A549 (cell line): ENCODE data around the gene TBX5. TPM values are rescaled to one million over a fixed set of nuclear protein-coding genes. Genes with fewer than 3 reads are reported as not detected.
A peak's percentile ranks its signal among the peaks of the same experiment; 100 is the strongest.

Source experiments
- ATAC-seq, 2 experiments: fragments of 200-7000 bp in 1 of 2; fragments of >200 bp in 1 of 2; cut with Nextera tagmentation in 1 of 2; cut with Tn5 transposase in 1 of 2; 3 replicates each; pipeline versions ENCODE4 v1.8.0 to v1.9.1; 2018 to 2020; ENCODE audit warnings: mild to moderate bottlenecking in 1 of 2, moderate library complexity in 1 of 2
- CTCF ChIA-PET: fragments of 300-600 bp; sonication (Branson Sonifier 250); formaldehyde crosslinking; extraction: SDS; loops from one replicate; lab custom pipeline; 2021; ENCODE audit warnings: antibody characterized with exemption, inconsistent platforms; lab: Yijun Ruan, JAX
- POLR2A ChIA-PET: fragments of 350-600 bp; formaldehyde crosslinking; extraction: SDS; loops from one replicate; lab custom pipeline; 2021; ENCODE audit warnings: antibody characterized with exemption, inconsistent platforms; lab: Yijun Ruan, JAX
- DNase-seq, 2 experiments: peaks; one replicate each; pipeline versions ENCODE4 v3.0.0 to v3.0.0-alpha.2; 2011 to 2016; ENCODE audit warnings: low read depth in 1 of 2, low spot score in 1 of 2
- FAIRE-seq: peaks from 2 replicates; lab custom pipeline; 2011; peaks lifted over from hg19 to GRCh38; lab: Jason Lieb, UNC
- H3K27ac ChIP-seq, 2 experiments: fragments of >200 bp; sonication (Bioruptor Twin); formaldehyde crosslinking; 3 replicates each; pipeline ENCODE4 v1.5.1; 2016 to 2017
- H3K4me1 ChIP-seq: fragments of >200 bp; sonication (Bioruptor Twin); formaldehyde crosslinking; 3 replicates; pipeline ENCODE4 v1.6.1; 2016
- H3K4me2 ChIP-seq: fragments of >200 bp; sonication (Bioruptor Twin); formaldehyde crosslinking; 3 replicates; pipeline ENCODE4 v1.6.1; 2016
- H3K4me3 ChIP-seq: fragments of >200 bp; sonication (Bioruptor Twin); formaldehyde crosslinking; 3 replicates; pipeline ENCODE4 v1.5.1; 2016
- H3K9me3 ChIP-seq: fragments of >200 bp; sonication (Bioruptor Twin); formaldehyde crosslinking; 3 replicates; pipeline ENCODE4 v1.6.1; 2016
- ATOH8 ChIP-seq: fragments of 250-450 bp; sonication (Bioruptor Pico); IDR thresholded peaks from 2 replicates; pipeline ENCODE4 v1.5.0; 2020; ENCODE audit warnings: low read depth, mild to moderate bottlenecking, moderate library complexity
- CEBPB ChIP-seq, 2 experiments: fragments of >200 bp in 1 of 2; sonication (Bioruptor Twin) in 1 of 2; formaldehyde crosslinking in 1 of 2; IDR thresholded peaks; 2 replicates each; pipeline ENCODE4 v1.6.1; 2012 to 2016
- CHD4 ChIP-seq: fragments of 200-600 bp; sonication (generic); IDR thresholded peaks from 2 replicates; pipeline ENCODE4 v1.6.1; 2016; ENCODE audit warnings: antibody characterized with exemption, mild to moderate bottlenecking, borderline replicate concordance
- CTCF ChIP-seq: fragments of >200 bp; sonication (Bioruptor Twin); formaldehyde crosslinking; IDR thresholded peaks from 3 replicates; pipeline ENCODE4 v1.5.1; 2016
- ESRRA ChIP-seq: fragments of 150-350 bp; IDR thresholded peaks from 2 replicates; pipeline ENCODE4 v1.6.1; 2014; ENCODE audit warnings: mild to moderate bottlenecking, low read length, borderline replicate concordance
- FOSL2 ChIP-seq, 2 experiments: fragments of 450-650 bp in 1 of 2; fragments of >200 bp in 1 of 2; sonication (Bioruptor Twin) in 1 of 2; formaldehyde crosslinking; IDR thresholded peaks; 2 replicates each; pipeline versions ENCODE4 v1.5.0 to v1.6.1; 2016 to 2020; ENCODE audit warnings: mild to moderate bottlenecking in 1 of 2, moderate library complexity in 1 of 2
- HEYL ChIP-seq: fragments of 250-450 bp; sonication (Bioruptor Pico); IDR thresholded peaks from 2 replicates; pipeline ENCODE4 v1.8.0; 2021; ENCODE audit warnings: mild to moderate bottlenecking, moderate library complexity
- HOXA7 ChIP-seq: fragments of 250-450 bp; sonication (Bioruptor Pico); IDR thresholded peaks from 2 replicates; pipeline ENCODE4 v1.5.0; 2020; ENCODE audit warnings: mild to moderate bottlenecking, moderate library complexity
- HOXB13 ChIP-seq: fragments of 250-450 bp; sonication (Bioruptor Pico); IDR thresholded peaks from 2 replicates; pipeline ENCODE4 v1.5.0; 2020; ENCODE audit warnings: low read depth, mild to moderate bottlenecking, moderate library complexity
- JUN ChIP-seq, 2 experiments: fragments of >200 bp; sonication (Bioruptor Twin); formaldehyde crosslinking; IDR thresholded peaks; 2 replicates in 1 of 2; 3 replicates in 1 of 2; pipeline ENCODE4 v1.6.1; 2016 to 2017
- KDM1A ChIP-seq: fragments of 200-600 bp; sonication (generic); IDR thresholded peaks from 2 replicates; pipeline ENCODE4 v1.6.1; 2016; ENCODE audit warnings: low read depth, mild to moderate bottlenecking
- MYC ChIP-seq: IDR thresholded peaks from 2 replicates; pipeline ENCODE4 v1.6.1; 2012; ENCODE audit warnings: mild to moderate bottlenecking, inconsistent platforms, low read length, improper control_type of control experiment, borderline replicate concordance
- NFE2L2 ChIP-seq: fragments of 150-350 bp; conservative IDR thresholded peaks from 2 replicates; pipeline ENCODE4 v1.6.1; 2014; ENCODE audit warnings: low read length
- POLR2A ChIP-seq: IDR thresholded peaks from 2 replicates; pipeline ENCODE4 v1.6.1; 2012; ENCODE audit warnings: mild to moderate bottlenecking, low read length
- RAD21 ChIP-seq, 2 experiments: fragments of >200 bp in 1 of 2; sonication (Bioruptor Twin) in 1 of 2; formaldehyde crosslinking in 1 of 2; IDR thresholded peaks in 1 of 2; conservative IDR thresholded peaks in 1 of 2; 2 replicates in 1 of 2; 3 replicates in 1 of 2; pipeline ENCODE4 v1.6.1; 2012 to 2018; ENCODE audit warnings: inconsistent platforms in 1 of 2
- RARB ChIP-seq: fragments of 250-450 bp; sonication (Bioruptor Pico); IDR thresholded peaks from 2 replicates; pipeline ENCODE4 v1.8.0; 2021; ENCODE audit warnings: mild to moderate bottlenecking, moderate library complexity
- RFX5 ChIP-seq: fragments of 450-650 bp; IDR thresholded peaks from 2 replicates; pipeline ENCODE4 v1.7.1; 2014; ENCODE audit warnings: antibody characterized with exemption, mild to moderate bottlenecking, moderate library complexity
- TFCP2L1 ChIP-seq: fragments of 250-450 bp; sonication (Bioruptor Pico); IDR thresholded peaks from 2 replicates; pipeline ENCODE4 v1.5.0; 2021; ENCODE audit warnings: mild to moderate bottlenecking
- TP53 ChIP-seq: fragments of 250-450 bp; sonication (Bioruptor Pico); IDR thresholded peaks from 2 replicates; pipeline ENCODE4 v1.5.0; 2021; ENCODE audit warnings: mild to moderate bottlenecking, moderate library complexity
- ZC3H11A ChIP-seq: fragments of 450-650 bp; IDR thresholded peaks from 2 replicates; pipeline ENCODE4 v1.6.1; 2014; ENCODE audit warnings: antibody characterized with exemption, mild to moderate bottlenecking
- WGBS: methylation state at CpG from one replicate; pipeline ENCODE4 v1.1.6; 2017; ENCODE audit errors: missing lambda C conversion rate; 5-methylcytosine and 5-hydroxymethylcytosine counted together
- polyA plus RNA-seq, 4 experiments: library from polyadenylated mRNA; depleted of rRNA in 3 of 4; stranded (reverse); fragments of >200 nt; fragmentation: RNase III in 1 of 4; extraction: RNeasy Plus Mini Kit Qiagen cat#74134 plus additional on column Dnase treatment in 1 of 4; gene quantifications; 2 replicates in 3 of 4; 3 replicates in 1 of 4; pipeline ENCODE4 v1.2.3, GENCODE V29; 2011 to 2017
- TF ChIP-seq, protein P1 (sequence below): fragments of 200-600 bp; sonication (generic); IDR thresholded peaks from 2 replicates; pipeline ENCODE4 v1.6.1; 2016; ENCODE audit warnings: antibody characterized with exemption, mild to moderate bottlenecking, moderate library complexity
- TF ChIP-seq, protein P2 (sequence below): fragments of >200 bp; sonication (Bioruptor Twin); formaldehyde crosslinking; IDR thresholded peaks from 2 replicates; pipeline ENCODE4 v1.6.1; 2016

TBX5 gene
- polyA plus RNA-seq, 2 of the 4 experiments (the other 2 are of a cell fraction): not detected

DNA sequence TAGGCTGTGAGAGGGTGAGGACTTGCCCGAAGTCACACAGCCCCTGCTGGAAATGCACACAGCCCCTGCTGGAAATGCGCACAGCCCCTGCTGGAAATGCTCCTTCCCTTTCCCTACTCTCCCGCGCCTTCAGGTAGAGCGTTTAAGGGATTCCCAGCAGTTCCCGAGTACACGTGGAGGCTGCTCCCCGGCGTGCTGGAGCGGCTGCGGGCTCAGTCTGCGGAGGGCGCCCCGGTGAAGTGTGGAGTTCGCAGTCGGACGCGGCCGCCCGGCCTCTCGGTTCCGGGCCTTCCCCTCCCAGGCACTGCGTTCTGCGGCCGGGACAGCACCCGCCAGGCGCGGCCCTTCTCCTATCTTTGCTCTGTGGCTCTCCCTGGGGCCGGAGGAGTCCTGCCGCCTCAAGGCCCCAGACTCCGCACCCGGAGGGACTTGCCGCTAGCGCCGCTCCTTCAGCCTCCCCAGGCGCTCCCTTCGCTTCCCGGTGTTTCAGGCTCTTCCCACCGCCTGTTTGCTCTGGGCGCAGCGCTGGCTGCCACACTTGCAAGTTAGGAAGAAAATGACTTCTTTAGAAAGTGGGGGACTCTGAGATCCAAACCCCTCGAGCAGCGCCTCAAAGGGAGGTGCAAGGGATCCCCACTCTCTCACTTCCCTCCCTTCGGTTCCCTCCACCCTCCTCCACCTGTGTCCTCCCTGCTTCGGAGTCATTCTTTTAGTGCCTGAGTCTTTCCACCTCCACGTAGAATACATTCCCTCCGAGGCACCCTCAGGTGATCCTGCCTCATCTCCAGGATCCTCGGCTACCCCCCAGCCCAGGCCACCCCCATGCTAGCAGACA is 8.3 kb upstream of the TBX5 start:
- no peak overlapping the region for H3K27ac ChIP-seq
- H3K4me1 ChIP-seq: no peaks in the 10 kb centered on the region
- CTCF ChIA-PET: no interaction called here
- no peak for TF ChIP-seq NFE2L2
- no peak for TF ChIP-seq CTCF
- TF ChIP-seq CHD4: no peak
- no peak for TF ChIP-seq HOXB13
- TF ChIP-seq JUN (IDR thresholded peaks at IDR 0.05): no peak
- no peak for TF ChIP-seq RARB
- no peak for TF ChIP-seq KDM1A
- TF ChIP-seq RFX5: no peak
- no peak for TF ChIP-seq CEBPB (IDR thresholded peaks at IDR 0.05)
- TF ChIP-seq TP53 (CRISPR knock-in tag): no peak
- TF ChIP-seq ZC3H11A: no peak
- no peak for TF ChIP-seq RAD21 (conservative IDR thresholded peaks at IDR 0.05 in 1 of 2, IDR thresholded peaks at IDR 0.05 in 1 of 2)
- TF ChIP-seq, protein P1, sequence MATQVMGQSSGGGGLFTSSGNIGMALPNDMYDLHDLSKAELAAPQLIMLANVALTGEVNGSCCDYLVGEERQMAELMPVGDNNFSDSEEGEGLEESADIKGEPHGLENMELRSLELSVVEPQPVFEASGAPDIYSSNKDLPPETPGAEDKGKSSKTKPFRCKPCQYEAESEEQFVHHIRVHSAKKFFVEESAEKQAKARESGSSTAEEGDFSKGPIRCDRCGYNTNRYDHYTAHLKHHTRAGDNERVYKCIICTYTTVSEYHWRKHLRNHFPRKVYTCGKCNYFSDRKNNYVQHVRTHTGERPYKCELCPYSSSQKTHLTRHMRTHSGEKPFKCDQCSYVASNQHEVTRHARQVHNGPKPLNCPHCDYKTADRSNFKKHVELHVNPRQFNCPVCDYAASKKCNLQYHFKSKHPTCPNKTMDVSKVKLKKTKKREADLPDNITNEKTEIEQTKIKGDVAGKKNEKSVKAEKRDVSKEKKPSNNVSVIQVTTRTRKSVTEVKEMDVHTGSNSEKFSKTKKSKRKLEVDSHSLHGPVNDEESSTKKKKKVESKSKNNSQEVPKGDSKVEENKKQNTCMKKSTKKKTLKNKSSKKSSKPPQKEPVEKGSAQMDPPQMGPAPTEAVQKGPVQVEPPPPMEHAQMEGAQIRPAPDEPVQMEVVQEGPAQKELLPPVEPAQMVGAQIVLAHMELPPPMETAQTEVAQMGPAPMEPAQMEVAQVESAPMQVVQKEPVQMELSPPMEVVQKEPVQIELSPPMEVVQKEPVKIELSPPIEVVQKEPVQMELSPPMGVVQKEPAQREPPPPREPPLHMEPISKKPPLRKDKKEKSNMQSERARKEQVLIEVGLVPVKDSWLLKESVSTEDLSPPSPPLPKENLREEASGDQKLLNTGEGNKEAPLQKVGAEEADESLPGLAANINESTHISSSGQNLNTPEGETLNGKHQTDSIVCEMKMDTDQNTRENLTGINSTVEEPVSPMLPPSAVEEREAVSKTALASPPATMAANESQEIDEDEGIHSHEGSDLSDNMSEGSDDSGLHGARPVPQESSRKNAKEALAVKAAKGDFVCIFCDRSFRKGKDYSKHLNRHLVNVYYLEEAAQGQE: no peak
- TF ChIP-seq TFCP2L1: no peak
- TF ChIP-seq HEYL (CRISPR knock-in tag): no peak
- DNase-seq: no peak
- POLR2A ChIA-PET: no interaction called here
- H3K9me3 ChIP-seq: no peaks in the 10 kb centered on the region
- ATAC-seq: peak in 1 of 2 experiments; percentile 55; a peak in 3 of 6 replicates
- WGBS: 20% methylated on average over 42 of the region's 48 CpGs
- FAIRE-seq: no peak
- H3K4me2 ChIP-seq: no peak overlapping the region
- no peak overlapping the region for H3K4me3 ChIP-seq

DNA sequence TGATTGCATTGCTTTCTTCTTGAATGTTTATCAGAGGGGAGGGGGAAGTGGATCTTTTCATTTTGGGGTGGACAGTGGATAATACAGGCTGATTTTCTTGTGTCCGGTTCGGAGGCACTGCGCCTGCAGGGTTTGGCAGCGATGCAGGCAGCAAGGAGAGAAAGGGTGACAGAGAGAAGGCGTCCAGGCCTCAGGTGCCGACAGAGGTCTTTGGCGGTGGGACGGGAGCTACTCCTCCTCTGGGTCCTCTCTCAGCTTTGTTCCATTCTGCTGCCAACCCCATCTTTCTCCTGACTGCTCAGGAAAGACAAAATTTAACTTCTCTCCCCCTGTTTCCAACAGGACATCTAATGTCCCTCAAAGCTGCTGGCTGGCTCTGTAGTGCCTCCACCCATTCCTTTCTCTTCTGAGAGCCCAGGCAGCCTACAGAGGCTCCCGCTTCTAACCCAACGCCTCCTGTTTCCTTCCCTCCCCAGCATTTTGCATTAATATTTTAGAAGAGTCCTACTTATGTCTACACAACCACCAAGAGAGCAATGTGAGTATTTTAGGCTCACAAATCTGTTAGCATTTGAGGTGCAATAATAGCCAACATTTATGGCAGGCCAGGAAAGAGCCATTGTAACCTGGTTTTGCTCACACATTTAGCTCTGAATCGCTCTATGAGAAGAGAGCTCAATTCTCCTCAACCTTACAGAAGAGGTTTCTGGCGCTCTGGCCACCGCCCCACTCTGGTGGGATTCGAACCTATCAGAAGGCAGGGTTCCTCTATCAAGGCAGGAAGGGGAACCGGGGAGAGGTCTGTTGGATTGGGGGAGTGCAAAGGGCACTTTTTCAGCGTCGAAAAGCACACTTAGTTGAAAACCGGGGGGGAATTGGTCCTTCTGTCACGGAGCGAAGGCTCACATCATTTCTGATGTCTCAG is 7.1 kb upstream of the TBX5 start:
- ATAC-seq: no peak
- H3K4me1 ChIP-seq: no peaks in the 10 kb centered on the region
- POLR2A ChIA-PET: no interaction called here
- CTCF ChIA-PET: interaction anchor here (0.7 kb wide), 1 partner anchor 194 kb away, joined by 4 read pairs; no protein-coding TSS in a partner anchor
- no peak for DNase-seq
- H3K4me2 ChIP-seq: no peak overlapping the region
- no peak overlapping the region for H3K27ac ChIP-seq
- no peak overlapping the region for H3K4me3 ChIP-seq
- no peak for TF ChIP-seq HOXA7 (CRISPR knock-in tag)
- TF ChIP-seq FOSL2 (IDR thresholded peaks at IDR 0.05): no peak
- no peak for TF ChIP-seq FOSL2 (CRISPR knock-in tag; IDR thresholded peaks at IDR 0.05)
- no peak for TF ChIP-seq MYC
- TF ChIP-seq ESRRA: no peak
- no peak for TF ChIP-seq ATOH8 (CRISPR knock-in tag)
- TF ChIP-seq, protein P2, sequence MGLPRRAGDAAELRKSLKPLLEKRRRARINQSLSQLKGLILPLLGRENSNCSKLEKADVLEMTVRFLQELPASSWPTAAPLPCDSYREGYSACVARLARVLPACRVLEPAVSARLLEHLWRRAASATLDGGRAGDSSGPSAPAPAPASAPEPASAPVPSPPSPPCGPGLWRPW: no peak
- TF ChIP-seq POLR2A: no peak
- TF ChIP-seq, all 56 proteins: peak for 0
- no peaks in the 10 kb centered on the region for H3K9me3 ChIP-seq
- 44% methylated on average over 20 of the region's 20 CpGs for WGBS
- no peak for FAIRE-seq
